ENCODE results near the gene ATRNL1. TPM values are rescaled to one million over a fixed set of nuclear protein-coding genes. Genes with fewer than 3 reads are reported as not detected.

ATRNL1 gene
- total RNA-seq, 1 experiment from 2014 or later, result not detected

DNA sequence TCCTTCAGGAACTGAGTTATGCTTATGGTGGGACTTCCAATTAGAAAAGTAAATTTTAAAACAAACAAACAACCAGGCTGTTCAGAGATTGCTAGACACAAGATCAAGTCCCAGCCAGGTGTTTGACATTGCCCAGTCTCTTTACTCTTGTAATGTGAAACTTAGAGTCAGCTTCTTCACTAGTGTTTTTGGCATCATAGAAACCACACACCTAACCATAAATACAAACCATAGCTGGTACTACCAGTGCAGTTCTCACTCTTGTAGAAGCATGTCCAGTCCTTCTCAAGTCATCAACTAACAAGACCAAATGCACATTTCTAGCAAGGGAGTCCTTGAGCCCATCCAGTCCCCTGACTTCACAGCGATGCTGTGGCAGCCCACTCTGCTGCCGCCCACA lies 839.9 kb downstream of the ATRNL1 start:
- H4K20me1 ChIP-seq (ENCODE audit: low read length), result no peaks in the 10 kb centered on the region
- no peak for TF ChIP-seq EZH2 (IDR thresholded peaks at IDR 0.05; ENCODE audit: low read length, unreplicated experiment)
- no peak for TF ChIP-seq EZH2phosphoT487 (IDR thresholded peaks at IDR 0.05; ENCODE audit: borderline replicate concordance, low read length)
- TF ChIP-seq, protein P1, sequence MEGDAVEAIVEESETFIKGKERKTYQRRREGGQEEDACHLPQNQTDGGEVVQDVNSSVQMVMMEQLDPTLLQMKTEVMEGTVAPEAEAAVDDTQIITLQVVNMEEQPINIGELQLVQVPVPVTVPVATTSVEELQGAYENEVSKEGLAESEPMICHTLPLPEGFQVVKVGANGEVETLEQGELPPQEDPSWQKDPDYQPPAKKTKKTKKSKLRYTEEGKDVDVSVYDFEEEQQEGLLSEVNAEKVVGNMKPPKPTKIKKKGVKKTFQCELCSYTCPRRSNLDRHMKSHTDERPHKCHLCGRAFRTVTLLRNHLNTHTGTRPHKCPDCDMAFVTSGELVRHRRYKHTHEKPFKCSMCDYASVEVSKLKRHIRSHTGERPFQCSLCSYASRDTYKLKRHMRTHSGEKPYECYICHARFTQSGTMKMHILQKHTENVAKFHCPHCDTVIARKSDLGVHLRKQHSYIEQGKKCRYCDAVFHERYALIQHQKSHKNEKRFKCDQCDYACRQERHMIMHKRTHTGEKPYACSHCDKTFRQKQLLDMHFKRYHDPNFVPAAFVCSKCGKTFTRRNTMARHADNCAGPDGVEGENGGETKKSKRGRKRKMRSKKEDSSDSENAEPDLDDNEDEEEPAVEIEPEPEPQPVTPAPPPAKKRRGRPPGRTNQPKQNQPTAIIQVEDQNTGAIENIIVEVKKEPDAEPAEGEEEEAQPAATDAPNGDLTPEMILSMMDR (conservative IDR thresholded peaks at IDR 0.05; ENCODE audit: low read depth, low read length), result no peak
- intact Hi-C loops (cut with micrococcal nuclease), result no loop called here
- no TSS peak for BruUV-seq (replicated peaks)
- no peak for DNase-seq
- H3K4me1 ChIP-seq (ENCODE audit: insufficient read depth, low read length), result no peaks in the 10 kb centered on the region
- ChIA-PET POLR2A (ENCODE audit: unreplicated experiment) (no interaction called here), CTCF (no interaction called here)
- no peaks in the 10 kb centered on the region for H3K9me3 ChIP-seq (ENCODE audit: low read length)
- ATAC-seq, result no peak
- H3K36me3 ChIP-seq (ENCODE audit: low read depth, low read length), result no peaks in the 10 kb centered on the region
- H3K4me3 ChIP-seq (ENCODE audit: low read length), result no peak overlapping the region
- H3K27ac ChIP-seq (ENCODE audit: low read length), result no peak overlapping the region
- H3K27me3 ChIP-seq (ENCODE audit: low read length), result no peaks in the 10 kb centered on the region
- H3K9me2 ChIP-seq (replicated peaks; ENCODE audit: low read length), result no peaks in the 10 kb centered on the region
- H3K4me2 ChIP-seq (ENCODE audit: low read length), result no peak overlapping the region
- no peak overlapping the region for H2AFZ ChIP-seq (ENCODE audit: low read length)
- no peaks in the 10 kb centered on the region for H3F3A ChIP-seq (ENCODE audit: low read length, unreplicated experiment)
- H3K9ac ChIP-seq (ENCODE audit: low read length), result no peak overlapping the region
- H3K79me2 ChIP-seq (ENCODE audit: low read length), result no peaks in the 10 kb centered on the region

DNA sequence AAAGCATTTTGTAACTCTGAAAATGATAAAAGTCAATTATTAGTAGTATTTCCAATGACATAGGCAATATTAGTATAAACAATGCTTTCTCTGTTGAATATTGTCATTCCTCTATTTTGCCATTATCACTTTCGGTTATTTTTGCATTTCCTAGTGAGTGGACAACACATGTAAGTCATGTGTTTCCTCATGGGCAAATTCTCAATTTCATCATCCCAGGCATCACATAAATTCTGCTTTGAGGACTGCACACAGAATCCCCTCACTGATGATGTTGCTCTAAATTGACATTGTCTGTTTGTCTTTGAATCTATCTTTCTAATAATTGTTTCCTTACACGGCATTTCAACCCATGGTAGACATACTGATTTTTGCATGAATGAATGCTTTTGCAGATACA lies 842.6 kb downstream of the ATRNL1 start:
- ChIA-PET CTCF (no interaction called here), POLR2A (ENCODE audit: unreplicated experiment) (no interaction called here)
- no peaks in the 10 kb centered on the region for H3K36me3 ChIP-seq (ENCODE audit: low read depth, low read length)
- H3F3A ChIP-seq (ENCODE audit: low read length, unreplicated experiment), result no peaks in the 10 kb centered on the region
- no peaks in the 10 kb centered on the region for H3K4me1 ChIP-seq (ENCODE audit: insufficient read depth, low read length)
- H3K9ac ChIP-seq (ENCODE audit: low read length), result no peak overlapping the region
- H3K9me2 ChIP-seq (replicated peaks; ENCODE audit: low read length), result no peaks in the 10 kb centered on the region
- DNase-seq (no peak), ATAC-seq (no peak)
- BruUV-seq (replicated peaks), result no TSS peak
- no peak overlapping the region for H2AFZ ChIP-seq (ENCODE audit: low read length)
- intact Hi-C loops (cut with micrococcal nuclease), result no loop called here
- H4K20me1 ChIP-seq (ENCODE audit: low read length), result no peaks in the 10 kb centered on the region
- H3K79me2 ChIP-seq (ENCODE audit: low read length), result no peaks in the 10 kb centered on the region
- H3K9me3 ChIP-seq (ENCODE audit: low read length), result no peaks in the 10 kb centered on the region
- H3K4me2 ChIP-seq (ENCODE audit: low read length), result no peak overlapping the region
- H3K27me3 ChIP-seq (ENCODE audit: low read length), result no peaks in the 10 kb centered on the region
- H3K4me3 ChIP-seq (ENCODE audit: low read length), result no peak overlapping the region
- no peak overlapping the region for H3K27ac ChIP-seq (ENCODE audit: low read length)
- TF ChIP-seq, protein P1 (conservative IDR thresholded peaks at IDR 0.05; ENCODE audit: low read depth, low read length), result no peak
- no peak for TF ChIP-seq EZH2 (IDR thresholded peaks at IDR 0.05; ENCODE audit: low read length, unreplicated experiment)
- TF ChIP-seq EZH2phosphoT487 (IDR thresholded peaks at IDR 0.05; ENCODE audit: borderline replicate concordance, low read length), result no peak

DNA sequence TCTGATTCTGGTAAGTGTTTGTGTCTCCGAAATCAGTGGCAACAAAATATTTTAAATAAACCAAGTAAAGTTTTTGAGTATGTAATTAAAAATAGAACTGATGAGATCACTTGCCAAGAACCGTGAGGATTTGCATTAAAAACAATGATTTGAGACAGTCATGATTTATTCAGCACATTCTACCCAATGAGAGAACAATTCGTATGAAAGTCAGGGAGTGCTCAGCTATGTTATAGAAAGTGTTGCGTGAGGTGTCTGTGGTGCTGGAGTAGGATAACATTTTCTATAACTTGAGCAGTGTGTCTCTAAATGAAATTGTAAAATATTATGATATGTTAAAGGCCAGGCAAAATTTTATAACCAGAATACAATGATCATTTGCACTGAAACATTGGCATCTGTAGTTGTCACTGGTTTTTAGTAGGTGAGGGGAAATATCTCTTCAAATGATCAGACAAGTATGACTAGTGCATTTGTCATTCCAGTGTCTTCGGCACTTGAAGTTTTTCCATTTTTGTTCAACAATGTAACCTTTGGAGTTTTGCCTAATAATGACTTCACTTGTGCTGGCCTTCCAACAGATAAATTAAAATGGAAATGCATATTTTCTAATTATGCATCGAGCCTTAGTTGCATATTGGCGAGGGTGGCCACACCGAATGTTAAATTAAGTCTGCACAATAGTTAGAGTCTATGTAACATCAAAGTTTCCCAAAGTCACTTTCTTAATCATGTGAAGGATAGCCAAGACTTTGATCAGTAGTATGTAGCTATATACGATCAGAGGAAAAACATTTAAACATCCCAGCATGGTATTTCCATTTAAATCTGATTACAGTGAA lies 844.0 kb downstream of the ATRNL1 start:
- DNase-seq (peak; percentile 12), ATAC-seq (no peak)
- no peak overlapping the region for H3K4me3 ChIP-seq (ENCODE audit: low read length)
- H3K9me3 ChIP-seq (ENCODE audit: low read length), result no peaks in the 10 kb centered on the region
- no peaks in the 10 kb centered on the region for H3K36me3 ChIP-seq (ENCODE audit: low read depth, low read length)
- no peaks in the 10 kb centered on the region for H3K4me1 ChIP-seq (ENCODE audit: insufficient read depth, low read length)
- intact Hi-C loops (cut with micrococcal nuclease), result no loop called here
- ChIA-PET CTCF (no interaction called here), POLR2A (ENCODE audit: unreplicated experiment) (no interaction called here)
- no TSS peak for BruUV-seq (replicated peaks)
- H4K20me1 ChIP-seq (ENCODE audit: low read length), result no peaks in the 10 kb centered on the region
- no peak overlapping the region for H2AFZ ChIP-seq (ENCODE audit: low read length)
- H3K4me2 ChIP-seq (ENCODE audit: low read length), result no peak overlapping the region
- H3K9me2 ChIP-seq (replicated peaks; ENCODE audit: low read length), result no peaks in the 10 kb centered on the region
- no peaks in the 10 kb centered on the region for H3K27me3 ChIP-seq (ENCODE audit: low read length)
- no peak overlapping the region for H3K27ac ChIP-seq (ENCODE audit: low read length)
- TF ChIP-seq, protein P1 (conservative IDR thresholded peaks at IDR 0.05; ENCODE audit: low read depth, low read length), result no peak
- TF ChIP-seq EZH2phosphoT487 (IDR thresholded peaks at IDR 0.05; ENCODE audit: borderline replicate concordance, low read length) (no peak), EZH2 (IDR thresholded peaks at IDR 0.05; ENCODE audit: low read length, unreplicated experiment) (no peak)
- H3K79me2 ChIP-seq (ENCODE audit: low read length), result no peaks in the 10 kb centered on the region
- no peak overlapping the region for H3K9ac ChIP-seq (ENCODE audit: low read length)
- H3F3A ChIP-seq (ENCODE audit: low read length, unreplicated experiment), result no peaks in the 10 kb centered on the region
